NCI-H1092 treated with DMSO at 0.1 percent for 48 hours (cell line): ENCODE data around the gene HGS.

Experiments used
- DNase-seq: peaks from one replicate; lab custom pipeline; 2025; lab: John Stamatoyannopoulos, UW

HGS gene, protein sequence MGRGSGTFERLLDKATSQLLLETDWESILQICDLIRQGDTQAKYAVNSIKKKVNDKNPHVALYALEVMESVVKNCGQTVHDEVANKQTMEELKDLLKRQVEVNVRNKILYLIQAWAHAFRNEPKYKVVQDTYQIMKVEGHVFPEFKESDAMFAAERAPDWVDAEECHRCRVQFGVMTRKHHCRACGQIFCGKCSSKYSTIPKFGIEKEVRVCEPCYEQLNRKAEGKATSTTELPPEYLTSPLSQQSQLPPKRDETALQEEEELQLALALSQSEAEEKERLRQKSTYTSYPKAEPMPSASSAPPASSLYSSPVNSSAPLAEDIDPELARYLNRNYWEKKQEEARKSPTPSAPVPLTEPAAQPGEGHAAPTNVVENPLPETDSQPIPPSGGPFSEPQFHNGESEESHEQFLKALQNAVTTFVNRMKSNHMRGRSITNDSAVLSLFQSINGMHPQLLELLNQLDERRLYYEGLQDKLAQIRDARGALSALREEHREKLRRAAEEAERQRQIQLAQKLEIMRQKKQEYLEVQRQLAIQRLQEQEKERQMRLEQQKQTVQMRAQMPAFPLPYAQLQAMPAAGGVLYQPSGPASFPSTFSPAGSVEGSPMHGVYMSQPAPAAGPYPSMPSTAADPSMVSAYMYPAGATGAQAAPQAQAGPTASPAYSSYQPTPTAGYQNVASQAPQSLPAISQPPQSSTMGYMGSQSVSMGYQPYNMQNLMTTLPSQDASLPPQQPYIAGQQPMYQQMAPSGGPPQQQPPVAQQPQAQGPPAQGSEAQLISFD

DNA sequence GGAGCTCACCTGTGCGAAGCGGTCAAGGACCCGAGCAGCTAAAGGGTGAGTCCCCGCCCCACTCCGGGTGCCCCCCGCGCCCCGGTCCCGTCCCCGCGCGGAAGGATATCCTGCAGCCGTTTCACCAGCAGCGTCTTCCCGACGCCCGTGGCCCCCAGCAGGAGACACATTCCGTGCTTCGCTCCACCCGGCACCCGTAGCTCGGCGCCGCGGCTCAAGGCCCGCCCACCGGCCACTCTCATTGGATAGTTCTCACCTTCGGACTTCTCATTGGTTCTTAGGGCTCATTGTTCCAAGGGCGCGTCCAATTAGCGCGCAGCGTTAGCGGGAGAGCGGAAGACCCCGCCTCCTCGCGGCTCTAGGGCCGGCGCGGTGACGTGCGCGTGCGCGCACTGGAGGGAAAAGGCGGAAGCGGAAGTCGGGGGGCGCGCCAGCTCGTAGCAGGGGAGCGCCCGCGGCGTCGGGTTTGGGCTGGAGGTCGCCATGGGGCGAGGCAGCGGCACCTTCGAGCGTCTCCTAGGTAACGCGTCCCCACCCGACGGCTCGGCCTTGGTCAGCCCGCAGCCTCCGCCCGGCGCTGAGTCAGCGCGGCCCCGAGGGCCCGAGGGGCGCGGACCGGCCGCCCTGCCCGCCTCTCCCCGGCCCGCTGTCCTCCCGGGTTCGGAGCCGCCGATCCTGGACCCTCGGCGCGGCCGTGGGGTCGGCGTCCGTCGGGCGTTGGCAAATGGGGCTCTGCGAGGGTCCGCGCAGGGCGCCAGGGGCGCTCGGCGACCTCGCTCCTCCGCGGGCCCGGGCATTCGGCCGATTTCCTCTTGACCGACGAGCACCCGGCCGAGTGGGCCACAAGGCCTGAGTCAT lies at the start of gene HGS, which contains the start of gene ARL16:
HGS (plus strand) TSS at position 428 of the 858 bp plus-strand sequence; CDS start at position 484, 56 bp downstream.
ARL16 (minus strand) TSS at position 214 of the 858 bp plus-strand sequence; CDS start at position 170, 44 bp downstream.
- peak; percentile 98 for DNase-seq

DNA sequence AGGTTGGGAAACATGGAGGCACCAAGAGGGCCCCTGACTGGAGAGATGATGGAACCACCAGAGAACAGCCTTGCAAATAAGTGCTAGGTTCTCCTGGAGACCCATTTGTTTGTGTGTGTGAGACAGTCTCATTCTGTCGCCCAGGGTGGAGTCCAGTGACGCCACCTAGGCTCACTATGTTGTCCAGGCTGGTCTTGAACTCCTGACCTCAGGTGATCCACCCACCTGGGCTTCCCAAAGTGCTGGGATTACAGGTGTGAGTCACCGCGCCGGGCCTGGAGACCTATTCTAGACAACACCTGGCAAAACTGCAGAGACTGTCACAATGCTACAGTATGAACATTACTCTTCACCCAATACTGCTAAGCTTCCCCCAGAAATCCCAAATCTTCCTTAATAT lies 48.4 kb upstream of the HGS start:
- no peak for DNase-seq

DNA sequence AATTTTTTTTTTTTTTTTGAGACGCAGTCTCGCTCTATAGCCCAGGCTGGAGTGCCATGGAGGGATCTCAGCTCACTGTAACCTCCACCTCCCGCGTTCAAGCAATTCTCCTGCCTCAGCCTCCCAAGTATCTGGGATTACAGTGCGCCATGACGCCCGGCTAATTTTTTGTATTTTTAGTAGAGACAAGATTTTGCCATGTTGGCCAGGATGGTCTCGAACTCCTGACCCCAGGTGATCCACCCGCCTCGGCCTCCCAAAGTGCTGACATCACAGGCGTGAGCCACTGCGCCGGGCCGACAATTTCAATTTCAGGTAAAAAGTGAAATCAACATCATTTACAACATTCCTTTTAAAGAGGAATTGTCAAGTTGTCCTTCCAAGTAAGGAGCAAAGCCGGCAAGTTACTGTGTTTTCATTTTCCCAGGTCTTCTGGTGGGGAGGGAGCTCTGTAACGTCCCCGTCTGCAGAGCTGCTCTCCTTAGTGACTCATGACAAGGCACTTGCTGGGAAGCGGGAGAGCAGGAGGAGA lies 47.8 kb upstream of the HGS start:
- DNase-seq: no peak

DNA sequence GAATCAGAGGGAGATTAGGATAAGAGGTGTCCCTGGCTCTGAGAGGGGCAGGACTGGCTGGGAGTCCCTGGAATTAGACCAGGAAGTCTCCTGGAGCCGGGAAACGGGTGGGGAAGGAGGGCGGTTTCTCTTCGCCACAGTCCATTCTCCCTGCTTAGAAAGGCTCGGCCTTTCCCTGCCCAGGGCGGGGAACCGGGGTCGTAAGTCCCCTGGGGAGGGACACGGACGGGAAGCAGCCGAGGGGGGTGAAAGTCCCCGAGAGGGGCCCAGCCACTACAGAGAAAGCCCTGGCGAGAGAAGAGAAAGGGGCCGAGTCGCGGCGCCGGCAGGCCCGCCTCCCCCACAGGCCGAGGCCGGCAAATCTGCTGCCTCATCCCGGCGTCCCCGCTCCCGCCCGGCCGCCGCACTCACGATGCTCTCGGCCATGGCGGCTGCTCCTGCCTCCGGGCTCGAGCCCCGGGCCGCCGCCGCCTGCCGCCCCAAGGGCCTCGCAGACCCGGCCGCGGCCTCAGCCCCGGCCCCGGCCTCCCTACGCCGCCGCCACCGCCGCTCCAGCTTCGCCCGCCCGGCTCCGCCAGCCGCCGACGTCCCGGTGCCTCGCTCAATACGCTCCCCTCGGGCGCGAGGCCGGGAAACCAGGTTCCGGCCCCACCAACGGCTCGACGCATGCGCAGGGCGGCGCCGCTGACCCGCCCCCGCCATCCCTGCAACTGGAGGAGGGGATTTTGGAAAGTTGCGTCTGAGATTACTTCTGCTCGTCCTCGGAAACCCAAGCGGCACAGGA lies 47.1 kb upstream of the HGS start, which contains the start of the genes NPLOC4 and TSPAN10:
NPLOC4 (minus strand) TSS at position 608 of the 784 bp plus-strand sequence; CDS start at position 426, 182 bp downstream.
TSPAN10 (plus strand) TSS at position 692 of the 784 bp plus-strand sequence. CDS start 5,217 bp downstream, outside the sequence.
- peak; percentile 68 for DNase-seq

DNA sequence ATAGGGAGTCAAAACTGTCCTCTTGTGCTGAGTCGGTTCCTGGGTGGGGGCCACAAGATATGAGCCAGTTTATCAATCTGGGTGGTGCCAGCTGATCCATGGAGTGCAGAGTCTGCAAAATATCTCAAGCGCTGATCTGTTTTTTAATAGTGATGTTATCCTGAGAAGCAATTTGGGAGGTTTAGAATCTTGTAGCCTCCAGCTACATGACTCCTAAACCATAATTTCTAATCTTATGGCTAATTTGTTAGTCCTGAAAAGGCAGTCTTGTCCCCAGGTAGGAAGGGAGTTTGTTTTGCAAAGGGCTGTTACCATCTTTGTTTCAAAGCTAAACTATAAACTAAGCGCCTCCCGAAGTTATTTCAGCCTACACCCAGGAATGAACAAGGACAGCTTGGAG lies 45.1 kb upstream of the HGS start:
- no peak for DNase-seq

DNA sequence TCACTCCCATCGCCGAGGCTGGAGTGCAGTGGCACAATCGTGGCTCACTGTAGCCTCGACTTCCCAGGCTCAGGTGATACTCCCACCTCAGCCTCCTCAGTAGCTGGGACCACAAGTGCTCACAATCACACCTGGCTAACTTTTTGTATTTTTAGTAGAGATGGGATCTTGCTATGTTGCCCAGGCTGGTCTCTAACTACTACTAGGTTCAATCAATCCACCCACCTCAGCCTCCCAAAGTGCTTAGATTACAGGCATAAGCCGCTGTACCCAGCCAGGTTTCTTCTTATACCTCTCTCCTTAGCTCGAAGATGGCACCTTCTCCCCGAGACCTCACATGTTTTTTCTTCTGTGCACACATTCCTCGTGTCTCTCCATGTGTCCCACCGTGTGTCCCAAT lies 43.8 kb upstream of the HGS start:
- DNase-seq: no peak

DNA sequence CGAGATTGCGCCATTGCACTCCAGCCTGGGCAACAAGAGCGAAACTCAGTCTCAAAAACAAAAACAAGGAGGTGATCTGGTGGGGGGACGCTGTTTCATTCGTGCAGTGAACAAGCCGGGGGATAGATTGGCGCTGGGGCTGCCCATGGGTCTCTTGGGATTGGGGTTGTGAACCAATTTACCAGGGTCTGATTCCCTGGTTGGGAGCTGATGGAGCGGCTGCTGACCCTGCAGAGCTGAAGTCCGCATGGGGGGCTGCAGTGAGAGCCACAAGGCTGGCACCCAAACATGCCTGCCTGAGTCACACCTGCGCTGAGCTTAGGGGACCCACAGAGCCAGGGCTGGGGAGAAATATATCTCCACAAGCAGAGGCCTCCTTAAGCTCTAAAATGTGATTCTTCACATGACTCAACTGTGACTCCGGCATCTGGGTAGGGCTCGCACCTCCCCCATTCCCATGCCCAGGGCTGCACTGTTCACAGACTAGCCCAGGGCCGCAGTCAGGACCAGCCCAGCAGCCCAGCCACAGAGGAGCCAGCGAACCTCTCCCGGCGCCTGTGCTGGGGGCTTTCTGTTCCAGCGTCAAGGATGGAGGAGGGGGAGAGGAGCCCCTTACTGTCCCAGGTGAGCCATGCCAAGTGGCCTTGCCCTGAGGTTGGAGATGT lies 41.9 kb upstream of the HGS start:
- no peak for DNase-seq

DNA sequence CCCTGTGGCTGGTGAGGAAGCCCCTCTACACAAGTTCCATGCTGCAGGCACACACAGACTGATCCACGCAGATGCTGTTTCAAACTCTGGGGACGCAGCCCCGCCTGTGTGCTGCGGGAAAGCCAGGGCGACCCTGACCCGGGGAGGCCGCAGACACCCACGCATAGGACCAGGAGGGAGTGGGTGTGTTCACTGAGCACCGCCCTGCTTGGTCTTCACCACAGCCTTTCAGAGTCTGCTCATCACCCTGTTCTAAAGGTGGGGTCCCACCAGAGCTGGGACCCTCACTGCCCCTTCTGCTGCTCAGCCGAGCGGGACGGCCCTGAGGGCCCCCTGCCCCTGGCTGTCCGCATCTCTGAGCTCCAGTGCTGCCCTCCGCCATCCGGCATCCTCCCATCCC lies 39.3 kb upstream of the HGS start:
- DNase-seq: no peak

DNA sequence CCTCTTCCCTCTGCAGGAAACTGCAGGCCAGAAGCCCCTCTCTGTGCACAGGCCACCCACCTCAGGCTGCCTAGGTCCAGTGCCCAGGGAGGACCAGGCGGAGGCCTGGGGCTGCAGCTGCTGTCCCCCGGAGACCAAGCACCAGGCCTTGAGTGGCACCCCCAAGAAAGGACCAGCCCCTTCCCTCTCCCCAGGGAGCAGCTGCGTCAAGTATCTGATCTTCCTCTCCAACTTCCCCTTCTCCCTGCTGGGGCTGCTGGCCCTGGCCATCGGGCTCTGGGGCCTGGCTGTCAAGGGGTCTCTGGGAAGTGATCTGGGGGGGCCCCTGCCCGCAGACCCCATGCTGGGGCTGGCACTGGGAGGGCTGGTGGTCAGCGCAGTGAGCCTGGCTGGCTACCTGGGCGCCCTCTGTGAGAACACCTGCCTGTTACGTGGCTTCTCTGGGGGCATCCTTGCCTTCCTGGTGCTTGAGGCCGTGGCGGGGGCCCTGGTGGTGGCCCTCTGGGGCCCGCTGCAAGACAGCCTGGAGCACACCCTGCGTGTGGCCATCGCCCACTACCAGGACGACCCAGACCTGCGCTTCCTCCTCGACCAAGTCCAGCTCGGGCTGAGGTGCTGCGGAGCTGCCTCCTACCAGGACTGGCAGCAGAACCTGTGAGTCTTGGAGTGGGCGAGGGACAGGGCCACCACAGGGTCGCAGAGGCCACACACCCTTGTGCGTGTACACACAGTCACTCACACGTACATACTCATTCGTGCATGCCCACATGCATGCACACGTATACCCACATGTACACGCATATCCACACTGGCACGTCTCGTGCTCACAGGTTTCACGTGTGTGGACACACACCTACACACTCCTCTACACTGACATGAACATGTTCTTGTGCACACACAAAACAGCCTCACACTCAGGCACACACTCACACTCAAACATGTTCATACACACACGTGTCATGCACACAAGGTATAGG lies 38.5 kb upstream of the HGS start:
- DNase-seq: no peak

DNA sequence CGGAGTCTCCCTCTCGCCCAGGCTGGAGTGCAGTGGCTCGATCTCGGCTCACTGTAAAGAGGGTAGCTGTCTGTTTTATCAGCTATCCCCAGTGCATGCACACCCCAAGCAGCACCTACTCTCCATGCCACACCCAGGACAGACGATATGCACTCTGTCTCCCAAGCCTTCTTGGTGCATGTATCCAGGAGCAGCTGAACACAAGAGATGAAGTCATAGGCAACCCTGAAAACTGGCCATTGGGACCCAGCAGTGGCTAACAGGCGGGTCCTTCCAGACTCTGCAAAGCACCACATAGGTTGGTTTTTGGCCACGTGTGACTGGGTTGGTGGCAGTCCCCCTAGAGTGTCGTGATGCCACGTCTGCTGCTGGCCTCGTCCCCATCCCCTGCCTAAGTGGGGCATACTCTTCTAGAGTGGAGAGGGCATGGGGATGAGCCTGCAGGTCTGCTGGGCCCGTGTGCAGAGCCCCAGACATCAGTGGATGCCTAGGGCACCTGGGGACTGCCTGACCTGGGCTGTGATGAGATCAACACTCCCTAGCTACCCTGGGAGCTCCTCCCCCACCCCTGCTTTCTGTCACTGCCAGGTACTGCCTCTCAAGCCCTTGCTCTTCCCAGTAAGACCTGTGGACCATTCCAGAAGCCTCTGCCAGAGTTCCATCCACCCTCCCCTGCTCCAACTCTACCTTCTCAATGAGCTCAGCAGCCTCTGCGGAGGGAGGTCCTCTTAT lies 36.8 kb upstream of the HGS start:
- DNase-seq: no peak

DNA sequence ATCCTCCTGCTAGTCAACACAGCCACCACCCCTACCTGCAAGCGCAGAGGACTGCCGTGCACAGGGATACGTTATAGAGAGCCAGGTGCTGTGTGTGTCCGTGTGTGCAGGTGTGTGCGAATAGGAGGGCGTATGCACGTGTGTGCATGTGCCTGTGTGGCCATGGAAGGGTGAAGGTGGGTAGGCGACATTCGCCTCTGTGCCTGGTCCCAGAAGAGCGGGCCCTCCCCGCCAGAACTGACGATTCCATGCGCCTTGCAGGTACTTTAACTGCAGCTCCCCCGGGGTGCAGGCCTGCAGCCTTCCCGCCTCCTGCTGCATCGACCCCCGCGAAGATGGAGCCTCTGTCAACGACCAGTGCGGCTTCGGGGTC lies 36.2 kb upstream of the HGS start:
- DNase-seq: no peak

DNA sequence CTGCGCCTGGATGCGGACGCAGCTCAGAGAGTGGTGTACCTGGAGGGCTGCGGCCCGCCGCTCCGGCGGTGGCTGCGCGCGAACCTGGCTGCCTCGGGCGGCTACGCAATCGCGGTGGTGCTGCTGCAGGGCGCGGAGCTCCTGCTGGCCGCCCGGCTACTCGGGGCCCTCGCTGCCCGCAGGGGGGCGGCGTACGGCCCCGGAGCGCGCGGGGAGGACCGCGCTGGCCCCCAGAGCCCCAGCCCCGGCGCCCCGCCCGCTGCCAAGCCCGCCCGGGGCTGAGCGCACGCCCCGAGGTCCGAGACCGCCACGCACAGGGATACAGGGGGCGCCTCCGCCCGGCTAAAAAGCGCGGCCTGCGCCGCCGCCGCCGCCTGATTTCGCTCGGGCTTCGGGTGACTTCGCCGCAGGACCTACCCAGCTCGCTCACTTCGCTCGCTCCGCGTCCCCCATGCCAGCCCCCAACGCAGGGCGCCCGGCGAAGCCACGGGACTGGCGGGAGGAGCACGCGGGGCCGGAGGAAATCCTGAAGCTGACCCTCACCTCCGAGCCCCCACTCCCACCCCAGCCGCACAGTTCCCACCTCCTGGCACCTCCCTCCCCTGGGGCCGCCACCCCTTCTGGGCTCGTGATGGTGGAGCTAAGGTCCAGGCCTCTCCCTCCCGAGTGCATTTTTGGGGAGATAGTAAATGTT lies 35.7 kb upstream of the HGS start:
- no peak for DNase-seq

DNA sequence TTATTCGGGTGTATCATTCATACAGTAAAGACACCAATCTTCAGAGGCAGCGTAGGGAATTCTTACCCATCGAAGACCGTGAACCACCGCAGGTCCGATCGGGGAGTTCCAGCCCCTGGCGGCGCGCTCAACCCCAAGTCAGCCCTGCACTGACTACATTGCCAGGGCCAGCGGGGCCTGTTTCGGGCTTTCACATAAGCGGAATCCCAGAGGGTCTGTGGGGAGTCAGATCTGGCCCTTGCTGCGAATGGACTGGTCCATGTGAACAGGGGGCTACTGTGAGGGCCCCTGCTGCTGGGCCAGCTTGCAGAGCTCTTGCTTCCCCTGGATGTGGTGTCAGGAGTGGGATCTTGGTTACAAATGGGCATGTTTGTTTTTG lies 35.1 kb upstream of the HGS start:
- no peak for DNase-seq

DNA sequence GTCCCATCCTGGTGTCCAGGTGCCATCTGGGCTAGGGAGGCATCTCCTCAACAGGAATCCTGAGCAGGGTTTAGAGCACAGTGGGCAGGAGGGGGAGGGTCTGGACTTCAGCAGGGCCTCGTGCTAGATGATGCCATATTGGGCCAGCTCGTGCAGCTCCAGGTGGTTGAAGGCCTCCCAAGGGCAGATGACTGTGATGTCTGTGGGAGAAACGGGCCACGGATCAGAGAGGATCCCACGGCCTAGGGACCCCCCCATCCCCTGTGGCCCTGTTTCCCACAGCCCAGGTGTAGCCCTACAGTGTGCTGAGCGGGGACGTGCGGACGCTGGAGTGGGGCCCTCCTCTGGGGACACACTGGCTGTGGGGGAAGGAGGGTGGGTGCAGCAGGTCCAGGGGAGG lies 32.9 kb upstream of the HGS start:
- DNase-seq: no peak

DNA sequence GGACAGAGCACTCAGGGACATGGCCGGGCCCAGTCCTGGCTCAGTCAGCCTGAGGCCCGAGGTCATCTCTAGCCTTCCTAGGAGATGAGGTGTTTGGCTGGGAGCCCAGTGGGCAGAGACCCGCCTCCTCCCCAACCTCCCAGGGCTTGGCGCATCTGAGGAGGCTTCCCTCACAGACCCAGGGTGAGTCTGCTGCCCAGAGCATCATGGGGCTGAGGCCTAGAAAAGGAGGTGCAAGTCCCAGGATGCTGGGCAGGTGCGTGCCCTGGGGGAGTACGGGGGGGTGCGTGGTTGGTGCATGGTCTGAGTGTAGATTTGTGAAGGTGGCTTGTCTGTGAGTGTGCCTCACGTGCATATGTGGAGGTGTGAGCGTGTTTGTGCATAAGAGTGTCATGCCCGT lies 32.1 kb upstream of the HGS start:
- no peak for DNase-seq

DNA sequence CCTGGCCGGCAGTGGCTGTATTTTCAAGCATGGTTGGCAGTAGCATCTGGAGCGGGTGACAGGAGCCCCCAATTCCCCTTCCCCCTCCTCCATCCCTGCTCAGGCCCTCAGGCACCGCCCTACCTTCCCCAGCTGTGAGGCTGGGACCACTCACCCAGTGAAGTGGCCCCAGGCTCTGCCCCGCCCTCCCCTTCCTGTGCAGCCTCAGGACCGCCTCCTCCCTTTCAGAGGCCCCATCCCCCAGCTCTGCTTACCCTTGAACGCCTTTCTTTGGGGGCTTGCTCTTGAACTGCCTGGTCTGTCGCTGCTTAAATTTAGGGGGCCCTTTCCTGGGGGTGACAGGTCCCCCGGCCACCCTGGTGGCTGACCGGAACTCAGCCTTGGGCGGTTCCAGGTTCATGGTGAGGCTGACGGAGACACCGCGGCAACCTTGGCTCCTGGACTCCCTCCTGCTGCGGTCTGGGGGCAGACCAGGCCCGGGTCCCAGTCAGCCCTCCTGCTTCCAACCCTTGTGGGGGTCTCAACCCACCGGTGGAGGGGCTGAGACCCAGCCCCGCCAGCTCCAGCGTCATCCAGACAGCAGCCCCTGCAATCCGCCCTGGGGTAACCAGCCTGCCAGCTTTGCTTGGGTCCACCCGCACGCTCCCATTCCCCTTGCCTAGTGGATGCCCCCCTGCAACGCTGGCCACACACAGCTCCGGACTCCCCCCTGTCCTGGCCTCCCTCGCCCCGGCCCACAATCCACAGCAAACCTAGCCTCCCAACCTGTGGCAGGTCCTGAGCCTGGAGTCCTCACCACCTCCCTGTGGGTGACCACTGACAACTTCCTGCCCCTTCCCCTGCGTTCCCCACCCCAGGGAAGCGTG lies 30.7 kb upstream of the HGS start:
- no peak for DNase-seq
